Measurements from ENCODE around the gene ATP2B3. TPM values are rescaled to one million over a fixed set of nuclear protein-coding genes. Genes with fewer than 3 reads are reported as not detected.

Gene ATP2B3
- total RNA-seq, 1 experiment from 2014 or later: 0.21 TPM

- H3K27me3 ChIP-seq (ENCODE audit: control insufficient read depth, insufficient read depth, low read length): no peaks in the 10 kb centered on the region
- no TSS peak for BruUV-seq (replicated peaks)
- intact Hi-C loops (cut with micrococcal nuclease; ENCODE audit: unreplicated experiment): no loop called here
Measured at GRCh38 chrX:153627675-153628111, 110.3 kb downstream of the ATP2B3 start.

DNA sequence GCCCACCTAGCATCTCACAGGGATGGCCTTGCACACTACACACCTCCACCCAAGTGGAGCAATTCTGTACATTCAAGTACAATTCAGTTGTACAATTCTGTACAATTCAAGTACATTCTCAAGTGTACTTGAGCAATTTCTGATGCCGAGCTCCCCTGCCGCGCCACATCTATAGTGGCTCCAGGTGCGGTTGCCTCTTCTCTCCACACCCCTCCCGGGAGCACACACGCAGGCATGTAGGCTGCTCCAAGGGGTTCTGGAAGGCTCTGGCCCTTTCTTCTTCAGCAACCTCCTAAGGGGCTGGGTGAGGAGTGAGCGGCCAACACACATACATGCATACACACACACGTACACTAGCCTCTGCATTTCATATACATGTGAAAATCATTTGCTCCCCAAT is 110.7 kb downstream of the ATP2B3 start:
- ChIA-PET CTCF (no interaction called here), POLR2A (no interaction called here)
- no TSS peak for BruUV-seq (replicated peaks)
- no peak overlapping the region for H3K4me3 ChIP-seq (ENCODE audit: low read depth in 2 of 2, low read length in 2 of 2)
- TF ChIP-seq CTCF (IDR thresholded peaks at IDR 0.05) (no peak), POLR2AphosphoS5 (IDR thresholded peaks at IDR 0.05; ENCODE audit: low read depth, low read length) (no peak), TCF7L2 (IDR thresholded peaks at IDR 0.05; ENCODE audit: low read depth, low read length) (no peak), SIN3A (IDR thresholded peaks at IDR 0.05; ENCODE audit: borderline replicate concordance, insufficient read depth, low read depth, low read length) (no peak)
- TF ChIP-seq, protein P1, sequence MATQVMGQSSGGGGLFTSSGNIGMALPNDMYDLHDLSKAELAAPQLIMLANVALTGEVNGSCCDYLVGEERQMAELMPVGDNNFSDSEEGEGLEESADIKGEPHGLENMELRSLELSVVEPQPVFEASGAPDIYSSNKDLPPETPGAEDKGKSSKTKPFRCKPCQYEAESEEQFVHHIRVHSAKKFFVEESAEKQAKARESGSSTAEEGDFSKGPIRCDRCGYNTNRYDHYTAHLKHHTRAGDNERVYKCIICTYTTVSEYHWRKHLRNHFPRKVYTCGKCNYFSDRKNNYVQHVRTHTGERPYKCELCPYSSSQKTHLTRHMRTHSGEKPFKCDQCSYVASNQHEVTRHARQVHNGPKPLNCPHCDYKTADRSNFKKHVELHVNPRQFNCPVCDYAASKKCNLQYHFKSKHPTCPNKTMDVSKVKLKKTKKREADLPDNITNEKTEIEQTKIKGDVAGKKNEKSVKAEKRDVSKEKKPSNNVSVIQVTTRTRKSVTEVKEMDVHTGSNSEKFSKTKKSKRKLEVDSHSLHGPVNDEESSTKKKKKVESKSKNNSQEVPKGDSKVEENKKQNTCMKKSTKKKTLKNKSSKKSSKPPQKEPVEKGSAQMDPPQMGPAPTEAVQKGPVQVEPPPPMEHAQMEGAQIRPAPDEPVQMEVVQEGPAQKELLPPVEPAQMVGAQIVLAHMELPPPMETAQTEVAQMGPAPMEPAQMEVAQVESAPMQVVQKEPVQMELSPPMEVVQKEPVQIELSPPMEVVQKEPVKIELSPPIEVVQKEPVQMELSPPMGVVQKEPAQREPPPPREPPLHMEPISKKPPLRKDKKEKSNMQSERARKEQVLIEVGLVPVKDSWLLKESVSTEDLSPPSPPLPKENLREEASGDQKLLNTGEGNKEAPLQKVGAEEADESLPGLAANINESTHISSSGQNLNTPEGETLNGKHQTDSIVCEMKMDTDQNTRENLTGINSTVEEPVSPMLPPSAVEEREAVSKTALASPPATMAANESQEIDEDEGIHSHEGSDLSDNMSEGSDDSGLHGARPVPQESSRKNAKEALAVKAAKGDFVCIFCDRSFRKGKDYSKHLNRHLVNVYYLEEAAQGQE (IDR thresholded peaks at IDR 0.05; ENCODE audit: insufficient read depth in 1 of 2, low read depth in 2 of 2, low read length in 1 of 2): no peak
- no peak overlapping the region for H3K27ac ChIP-seq (ENCODE audit: low read length)
- ATAC-seq (no peak), DNase-seq (ENCODE audit: low read depth, low spot score) (no peak)
- in situ Hi-C loops (cut with HindIII; ENCODE audit: low pct_unique_long_range_greater_than_20kb, low sequenced_read_pairs) (no loop called here), intact Hi-C loops (cut with micrococcal nuclease; ENCODE audit: unreplicated experiment) (no loop called here)
- no peaks in the 10 kb centered on the region for H3K4me1 ChIP-seq (ENCODE audit: control insufficient read depth, insufficient read depth, low read length)
- no peaks in the 10 kb centered on the region for H3K27me3 ChIP-seq (ENCODE audit: control insufficient read depth, insufficient read depth, low read length)
- H3K36me3 ChIP-seq (ENCODE audit: control insufficient read depth, insufficient read depth, low read length): no peaks in the 10 kb centered on the region
- H3K9me3 ChIP-seq (ENCODE audit: control insufficient read depth, insufficient read depth, low read depth, low read length): no peaks in the 10 kb centered on the region

More at GRCh38 chrX:153627675-153628111, 110.3 kb downstream of the ATP2B3 start:
- ATAC-seq (no peak), DNase-seq (ENCODE audit: low read depth, low spot score) (no peak)
- H3K36me3 ChIP-seq (ENCODE audit: control insufficient read depth, insufficient read depth, low read length): no peaks in the 10 kb centered on the region
- no peaks in the 10 kb centered on the region for H3K9me3 ChIP-seq (ENCODE audit: control insufficient read depth, insufficient read depth, low read depth, low read length)
- H3K27ac ChIP-seq (ENCODE audit: low read length): no peak overlapping the region
- in situ Hi-C loops (cut with HindIII; ENCODE audit: low pct_unique_long_range_greater_than_20kb, low sequenced_read_pairs): no loop called here
- TF ChIP-seq SIN3A (IDR thresholded peaks at IDR 0.05; ENCODE audit: borderline replicate concordance, insufficient read depth, low read depth, low read length): no peak
- TF ChIP-seq TCF7L2 (IDR thresholded peaks at IDR 0.05; ENCODE audit: low read depth, low read length): no peak
- no peak for TF ChIP-seq POLR2AphosphoS5 (IDR thresholded peaks at IDR 0.05; ENCODE audit: low read depth, low read length)
- TF ChIP-seq CTCF (IDR thresholded peaks at IDR 0.05): no peak
- TF ChIP-seq, protein P1 (IDR thresholded peaks at IDR 0.05; ENCODE audit: insufficient read depth in 1 of 2, low read depth in 2 of 2, low read length in 1 of 2): no peak
- CTCF ChIA-PET: no interaction called here
- POLR2A ChIA-PET: no interaction called here
- no peak overlapping the region for H3K4me3 ChIP-seq (ENCODE audit: low read depth in 2 of 2, low read length in 2 of 2)
- H3K4me1 ChIP-seq (ENCODE audit: control insufficient read depth, insufficient read depth, low read length): no peaks in the 10 kb centered on the region

All from Panc1 (cell line).